Neutrophil (primary cell): ENCODE measurements around the gene PPP2R1A.

Experiments
- H3K27ac ChIP-seq: fragments of 200-600 bp; sonication (generic); 2 replicates; pipeline ENCODE4 v1.5.1; 2016; ENCODE audit warnings: mild to moderate bottlenecking, moderate library complexity
- H3K27me3 ChIP-seq: fragments of 200-600 bp; sonication (generic); 2 replicates; pipeline ENCODE4 v1.6.0; 2016; ENCODE audit warnings: mild to moderate bottlenecking
- H3K36me3 ChIP-seq: fragments of 200-600 bp; sonication (generic); 2 replicates; pipeline ENCODE4 v1.5.1; 2017
- H3K4me1 ChIP-seq, 2 experiments: fragments of 200-600 bp in 1 of 2; sonication (generic) in 1 of 2; 1 replicate in 1 of 2; 2 replicates in 1 of 2; pipeline versions ENCODE4 v1.5.1 to v1.6.1; 2013 to 2016; ENCODE audit warnings: low read depth in 1 of 2, low read length in 1 of 2, mild to moderate bottlenecking in 1 of 2, moderate library complexity in 1 of 2; ENCODE audit not compliant: control insufficient read depth in 1 of 2, insufficient read depth in 1 of 2
- H3K4me3 ChIP-seq, 2 experiments: fragments of 200-600 bp in 1 of 2; sonication (generic) in 1 of 2; 1 replicate in 1 of 2; 2 replicates in 1 of 2; pipeline ENCODE4 v1.5.1; 2013 to 2016; ENCODE audit warnings: low read depth in 1 of 2, low read length in 1 of 2, mild to moderate bottlenecking in 1 of 2, moderate library complexity in 1 of 2
- H3K9me3 ChIP-seq: fragments of 200-600 bp; sonication (generic); 2 replicates; pipeline ENCODE4 v1.5.1; 2016
- CTCF ChIP-seq: fragments of 200-600 bp; sonication (generic); IDR thresholded peaks from 2 replicates; pipeline ENCODE4 v1.5.1; 2016; ENCODE audit warnings: antibody characterized with exemption

Gene PPP2R1A

GRCh38 chr19:52275988-52276387 lies 86.1 kb downstream of the PPP2R1A start:
- no peaks in the 10 kb centered on the region for H3K9me3 ChIP-seq
- no peak overlapping the region for H3K27ac ChIP-seq
- no peak for TF ChIP-seq CTCF
- H3K36me3 ChIP-seq, result peaks cover 3% of the 10 kb centered on the region
- no peak overlapping the region for H3K4me3 ChIP-seq
- H3K27me3 ChIP-seq, result no peaks in the 10 kb centered on the region
- no peaks in the 10 kb centered on the region for H3K4me1 ChIP-seq

- Histone ChIP-seq H3K4me3 (no peak overlapping the region), H3K9me3 (no peaks in the 10 kb centered on the region), H3K27me3 (no peaks in the 10 kb centered on the region), H3K36me3 (peaks cover 6% of the 10 kb centered on the region), H3K4me1 (no peaks in the 10 kb centered on the region), H3K27ac (no peak overlapping the region)
- TF ChIP-seq CTCF, result no peak
Observed at GRCh38 chr19:52277471-52277870, 87.6 kb downstream of the PPP2R1A start.
